ENCODE results near the gene KIT.

Gene KIT

DNA sequence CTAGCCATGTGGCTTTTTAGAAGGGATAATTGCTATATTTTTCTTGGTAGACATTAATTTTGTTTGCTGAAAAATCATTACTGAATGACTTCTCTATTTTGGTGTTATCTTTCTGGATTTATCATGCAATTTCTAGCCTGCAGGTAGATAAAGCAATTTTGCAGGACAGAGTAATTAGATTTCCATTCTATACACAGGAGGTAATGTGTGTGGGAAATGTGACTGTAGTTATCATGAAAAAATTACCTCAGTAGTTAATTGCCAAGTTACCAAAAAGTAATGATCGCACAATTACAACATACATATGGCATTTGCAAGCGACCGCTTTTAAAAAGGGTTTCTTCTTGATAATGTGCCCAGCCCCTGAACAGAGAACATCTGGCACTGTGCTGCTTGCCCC, 66.1 kb downstream of the KIT start:
- H3K4me3 ChIP-seq (ENCODE audit: low read length in 2 of 2) = no peak overlapping the region
- no peaks in the 10 kb centered on the region for H3K36me3 ChIP-seq (ENCODE audit: control insufficient read depth in 2 of 2, insufficient read depth in 2 of 2, low read length in 2 of 2)
- H3K4me1 ChIP-seq (ENCODE audit: control insufficient read depth, insufficient read depth, low read length) = no peaks in the 10 kb centered on the region
- no peak overlapping the region for H3K27ac ChIP-seq (ENCODE audit: low read length)
- H3K9ac ChIP-seq (ENCODE audit: low read length in 2 of 2) = no peak overlapping the region
- H3K27me3 ChIP-seq (ENCODE audit: control insufficient read depth in 1 of 2, insufficient read depth in 2 of 2, low read length in 2 of 2) = no peaks in the 10 kb centered on the region
- no peaks in the 10 kb centered on the region for H3K9me3 ChIP-seq (ENCODE audit: control insufficient read depth in 2 of 2, low read length in 2 of 2)

GRCh38 chr4:54726907-54727306, 69.2 kb downstream of the KIT start:
- no peak overlapping the region for H3K4me3 ChIP-seq (ENCODE audit: low read length in 2 of 2)
- no peak overlapping the region for H3K27ac ChIP-seq (ENCODE audit: low read length)
- H3K9ac ChIP-seq (ENCODE audit: low read length in 2 of 2) = no peak overlapping the region
- H3K9me3 ChIP-seq (ENCODE audit: control insufficient read depth in 2 of 2, low read length in 2 of 2) = no peaks in the 10 kb centered on the region
- no peaks in the 10 kb centered on the region for H3K4me1 ChIP-seq (ENCODE audit: control insufficient read depth, insufficient read depth, low read length)
- H3K36me3 ChIP-seq (ENCODE audit: control insufficient read depth in 2 of 2, insufficient read depth in 2 of 2, low read length in 2 of 2) = no peaks in the 10 kb centered on the region
- no peaks in the 10 kb centered on the region for H3K27me3 ChIP-seq (ENCODE audit: control insufficient read depth in 1 of 2, insufficient read depth in 2 of 2, low read length in 2 of 2)

DNA sequence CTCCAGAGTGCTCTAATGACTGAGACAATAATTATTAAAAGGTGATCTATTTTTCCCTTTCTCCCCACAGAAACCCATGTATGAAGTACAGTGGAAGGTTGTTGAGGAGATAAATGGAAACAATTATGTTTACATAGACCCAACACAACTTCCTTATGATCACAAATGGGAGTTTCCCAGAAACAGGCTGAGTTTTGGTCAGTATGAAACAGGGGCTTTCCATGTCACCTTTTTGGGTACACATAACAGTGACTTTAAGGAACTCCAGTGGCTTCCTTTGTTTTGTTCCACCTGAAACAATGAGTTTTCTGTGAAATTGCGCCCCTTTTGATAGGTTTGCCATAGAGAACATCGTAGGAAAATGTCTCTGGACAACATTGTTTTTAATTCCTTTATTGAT, 69.6 kb downstream of the KIT start:
- Histone ChIP-seq H3K9me3 (ENCODE audit: control insufficient read depth in 2 of 2, low read length in 2 of 2) (no peaks in the 10 kb centered on the region), H3K4me3 (ENCODE audit: low read length in 2 of 2) (no peak overlapping the region), H3K36me3 (ENCODE audit: control insufficient read depth in 2 of 2, insufficient read depth in 2 of 2, low read length in 2 of 2) (no peaks in the 10 kb centered on the region), H3K9ac (ENCODE audit: low read length in 2 of 2) (no peak overlapping the region), H3K27ac (ENCODE audit: low read length) (no peak overlapping the region), H3K27me3 (ENCODE audit: control insufficient read depth in 1 of 2, insufficient read depth in 2 of 2, low read length in 2 of 2) (no peaks in the 10 kb centered on the region), H3K4me1 (ENCODE audit: control insufficient read depth, insufficient read depth, low read length) (no peaks in the 10 kb centered on the region)

GRCh38 chr4:54728368-54728767, 70.6 kb downstream of the KIT start:
- no peaks in the 10 kb centered on the region for H3K4me1 ChIP-seq (ENCODE audit: control insufficient read depth, insufficient read depth, low read length)
- no peak overlapping the region for H3K4me3 ChIP-seq (ENCODE audit: low read length in 2 of 2)
- no peak overlapping the region for H3K9ac ChIP-seq (ENCODE audit: low read length in 2 of 2)
- H3K9me3 ChIP-seq (ENCODE audit: control insufficient read depth in 2 of 2, low read length in 2 of 2) = no peaks in the 10 kb centered on the region
- H3K36me3 ChIP-seq (ENCODE audit: control insufficient read depth in 2 of 2, insufficient read depth in 2 of 2, low read length in 2 of 2) = no peaks in the 10 kb centered on the region
- H3K27me3 ChIP-seq (ENCODE audit: control insufficient read depth in 1 of 2, insufficient read depth in 2 of 2, low read length in 2 of 2) = no peaks in the 10 kb centered on the region
- no peak overlapping the region for H3K27ac ChIP-seq (ENCODE audit: low read length)

DNA sequence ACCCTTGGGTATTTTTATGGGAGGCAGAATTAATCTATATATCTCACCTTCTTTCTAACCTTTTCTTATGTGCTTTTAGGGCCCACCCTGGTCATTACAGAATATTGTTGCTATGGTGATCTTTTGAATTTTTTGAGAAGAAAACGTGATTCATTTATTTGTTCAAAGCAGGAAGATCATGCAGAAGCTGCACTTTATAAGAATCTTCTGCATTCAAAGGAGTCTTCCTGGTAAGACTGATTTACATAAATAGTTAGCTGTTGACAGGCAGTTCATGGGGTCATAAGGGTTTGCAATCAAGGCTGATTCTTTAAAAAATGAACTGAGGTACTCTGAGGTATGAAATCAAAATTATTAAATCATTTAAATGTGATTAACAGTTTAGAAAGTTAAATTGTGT, 71.5 kb downstream of the KIT start:
- H3K9ac ChIP-seq (ENCODE audit: low read length in 2 of 2) = no peak overlapping the region
- no peak overlapping the region for H3K27ac ChIP-seq (ENCODE audit: low read length)
- H3K4me1 ChIP-seq (ENCODE audit: control insufficient read depth, insufficient read depth, low read length) = no peaks in the 10 kb centered on the region
- no peaks in the 10 kb centered on the region for H3K9me3 ChIP-seq (ENCODE audit: control insufficient read depth in 2 of 2, low read length in 2 of 2)
- H3K36me3 ChIP-seq (ENCODE audit: control insufficient read depth in 2 of 2, insufficient read depth in 2 of 2, low read length in 2 of 2) = no peaks in the 10 kb centered on the region
- H3K4me3 ChIP-seq (ENCODE audit: low read length in 2 of 2) = no peak overlapping the region
- H3K27me3 ChIP-seq (ENCODE audit: control insufficient read depth in 1 of 2, insufficient read depth in 2 of 2, low read length in 2 of 2) = no peaks in the 10 kb centered on the region

DNA sequence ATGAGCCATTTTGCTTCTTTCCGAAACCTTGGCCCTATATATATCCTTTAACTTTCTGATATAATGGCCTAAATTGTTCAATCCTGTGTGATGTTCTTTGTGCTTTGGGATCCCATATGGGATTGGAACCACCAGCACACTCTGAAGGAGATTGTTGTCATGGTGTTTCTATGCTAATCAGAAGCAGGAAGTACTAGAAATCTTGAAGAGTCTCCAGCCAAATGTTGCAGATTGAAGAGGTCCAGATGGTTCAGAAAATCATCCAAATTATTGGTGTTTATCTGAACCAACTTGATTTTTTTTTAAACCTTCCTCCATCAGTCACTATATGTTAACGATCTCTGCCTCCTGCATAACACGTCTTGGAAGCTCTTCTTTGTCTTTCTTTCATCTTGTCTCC, 72.8 kb downstream of the KIT start:
- Histone ChIP-seq H3K4me1 (ENCODE audit: control insufficient read depth, insufficient read depth, low read length) (no peaks in the 10 kb centered on the region), H3K9ac (ENCODE audit: low read length in 2 of 2) (no peak overlapping the region), H3K36me3 (ENCODE audit: control insufficient read depth in 2 of 2, insufficient read depth in 2 of 2, low read length in 2 of 2) (no peaks in the 10 kb centered on the region), H3K4me3 (ENCODE audit: low read length in 2 of 2) (no peak overlapping the region), H3K27ac (ENCODE audit: low read length) (no peak overlapping the region), H3K27me3 (ENCODE audit: control insufficient read depth in 1 of 2, insufficient read depth in 2 of 2, low read length in 2 of 2) (no peaks in the 10 kb centered on the region), H3K9me3 (ENCODE audit: control insufficient read depth in 2 of 2, low read length in 2 of 2) (no peaks in the 10 kb centered on the region)

DNA sequence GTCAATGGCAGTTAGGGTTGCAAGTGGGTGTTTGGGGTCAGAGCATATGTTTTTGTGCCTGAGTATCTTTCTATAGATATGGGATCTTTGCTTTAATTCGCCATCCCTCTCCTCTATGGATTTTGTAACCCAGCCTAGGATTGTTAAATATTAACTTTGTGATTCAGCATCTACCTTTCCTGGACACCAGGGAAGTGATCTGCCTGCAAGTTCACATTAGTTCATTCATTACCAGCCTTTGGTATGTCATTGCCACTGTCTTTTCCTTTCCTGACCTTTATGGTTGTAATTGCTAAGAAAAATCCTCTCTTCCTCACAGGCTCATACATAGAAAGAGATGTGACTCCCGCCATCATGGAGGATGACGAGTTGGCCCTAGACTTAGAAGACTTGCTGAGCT, 73.8 kb downstream of the KIT start:
- H3K9me3 ChIP-seq (ENCODE audit: control insufficient read depth in 2 of 2, low read length in 2 of 2) = no peaks in the 10 kb centered on the region
- no peaks in the 10 kb centered on the region for H3K4me1 ChIP-seq (ENCODE audit: control insufficient read depth, insufficient read depth, low read length)
- H3K4me3 ChIP-seq (ENCODE audit: low read length in 2 of 2) = no peak overlapping the region
- no peaks in the 10 kb centered on the region for H3K27me3 ChIP-seq (ENCODE audit: control insufficient read depth in 1 of 2, insufficient read depth in 2 of 2, low read length in 2 of 2)
- H3K27ac ChIP-seq (ENCODE audit: low read length) = no peak overlapping the region
- no peak overlapping the region for H3K9ac ChIP-seq (ENCODE audit: low read length in 2 of 2)
- H3K36me3 ChIP-seq (ENCODE audit: control insufficient read depth in 2 of 2, insufficient read depth in 2 of 2, low read length in 2 of 2) = no peaks in the 10 kb centered on the region

DNA sequence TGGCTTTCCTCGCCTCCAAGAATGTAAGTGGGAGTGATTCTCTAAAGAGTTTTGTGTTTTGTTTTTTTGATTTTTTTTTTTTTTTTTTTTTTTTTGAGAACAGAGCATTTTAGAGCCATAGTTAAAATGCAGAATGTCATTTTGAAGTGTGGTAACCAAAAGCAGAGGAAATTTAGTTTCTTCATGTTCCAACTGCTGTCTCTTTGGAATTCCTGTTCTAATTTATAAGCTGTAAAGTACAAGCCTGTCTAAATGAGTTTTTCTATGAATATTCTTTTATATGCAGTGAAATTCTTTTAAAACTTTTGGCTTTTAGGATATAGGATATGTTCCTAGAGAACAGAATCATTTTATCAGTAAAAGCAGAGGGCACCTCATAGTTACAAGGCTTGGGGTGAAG, 74.2 kb downstream of the KIT start:
- Histone ChIP-seq H3K4me1 (ENCODE audit: control insufficient read depth, insufficient read depth, low read length) (no peaks in the 10 kb centered on the region), H3K9ac (ENCODE audit: low read length in 2 of 2) (no peak overlapping the region), H3K27me3 (ENCODE audit: control insufficient read depth in 1 of 2, insufficient read depth in 2 of 2, low read length in 2 of 2) (no peaks in the 10 kb centered on the region), H3K36me3 (ENCODE audit: control insufficient read depth in 2 of 2, insufficient read depth in 2 of 2, low read length in 2 of 2) (no peaks in the 10 kb centered on the region), H3K9me3 (ENCODE audit: control insufficient read depth in 2 of 2, low read length in 2 of 2) (no peaks in the 10 kb centered on the region), H3K4me3 (ENCODE audit: low read length in 2 of 2) (no peak overlapping the region), H3K27ac (ENCODE audit: low read length) (no peak overlapping the region)

- no peaks in the 10 kb centered on the region for H3K27me3 ChIP-seq (ENCODE audit: control insufficient read depth in 1 of 2, insufficient read depth in 2 of 2, low read length in 2 of 2)
- H3K36me3 ChIP-seq (ENCODE audit: control insufficient read depth in 2 of 2, insufficient read depth in 2 of 2, low read length in 2 of 2) = no peaks in the 10 kb centered on the region
- no peak overlapping the region for H3K4me3 ChIP-seq (ENCODE audit: low read length in 2 of 2)
Observed at GRCh38 chr4:54737421-54737820, 79.7 kb downstream of the KIT start.

GRCh38 chr4:54741202-54741601, 83.4 kb downstream of the KIT start:
- Histone ChIP-seq H3K9me3 (ENCODE audit: control insufficient read depth in 2 of 2, low read length in 2 of 2) (peaks cover 0 to 4% of the 10 kb centered on the region in 2 donors), H3K4me3 (ENCODE audit: low read length in 2 of 2) (no peak overlapping the region), H3K4me1 (ENCODE audit: control insufficient read depth, insufficient read depth, low read length) (no peaks in the 10 kb centered on the region), H3K27ac (ENCODE audit: low read length) (no peak overlapping the region), H3K36me3 (ENCODE audit: control insufficient read depth in 2 of 2, insufficient read depth in 2 of 2, low read length in 2 of 2) (no peaks in the 10 kb centered on the region), H3K27me3 (ENCODE audit: control insufficient read depth in 1 of 2, insufficient read depth in 2 of 2, low read length in 2 of 2) (no peaks in the 10 kb centered on the region), H3K9ac (ENCODE audit: low read length in 2 of 2) (no peak overlapping the region)

More at GRCh38 chr4:54737421-54737820, 79.7 kb downstream of the KIT start:
- H3K4me1 ChIP-seq (ENCODE audit: control insufficient read depth, insufficient read depth, low read length) = no peaks in the 10 kb centered on the region
- no peak overlapping the region for H3K27ac ChIP-seq (ENCODE audit: low read length)
- no peaks in the 10 kb centered on the region for H3K9me3 ChIP-seq (ENCODE audit: control insufficient read depth in 2 of 2, low read length in 2 of 2)
- H3K9ac ChIP-seq (ENCODE audit: low read length in 2 of 2) = no peak overlapping the region

- H3K36me3 ChIP-seq (ENCODE audit: control insufficient read depth in 2 of 2, insufficient read depth in 2 of 2, low read length in 2 of 2) = no peaks in the 10 kb centered on the region
- H3K4me1 ChIP-seq (ENCODE audit: control insufficient read depth, insufficient read depth, low read length) = no peaks in the 10 kb centered on the region
- H3K9ac ChIP-seq (ENCODE audit: low read length in 2 of 2) = no peak overlapping the region
- no peaks in the 10 kb centered on the region for H3K27me3 ChIP-seq (ENCODE audit: control insufficient read depth in 1 of 2, insufficient read depth in 2 of 2, low read length in 2 of 2)
- no peak overlapping the region for H3K27ac ChIP-seq (ENCODE audit: low read length)
- peaks cover 2 to 4% of the 10 kb centered on the region in 2 donors for H3K9me3 ChIP-seq (ENCODE audit: control insufficient read depth in 2 of 2, low read length in 2 of 2)
- no peak overlapping the region for H3K4me3 ChIP-seq (ENCODE audit: low read length in 2 of 2)
Observed at GRCh38 chr4:54742636-54743399, 85.1 kb downstream of the KIT start.
